Measurements from ENCODE around the gene OR6P1.

DNA sequence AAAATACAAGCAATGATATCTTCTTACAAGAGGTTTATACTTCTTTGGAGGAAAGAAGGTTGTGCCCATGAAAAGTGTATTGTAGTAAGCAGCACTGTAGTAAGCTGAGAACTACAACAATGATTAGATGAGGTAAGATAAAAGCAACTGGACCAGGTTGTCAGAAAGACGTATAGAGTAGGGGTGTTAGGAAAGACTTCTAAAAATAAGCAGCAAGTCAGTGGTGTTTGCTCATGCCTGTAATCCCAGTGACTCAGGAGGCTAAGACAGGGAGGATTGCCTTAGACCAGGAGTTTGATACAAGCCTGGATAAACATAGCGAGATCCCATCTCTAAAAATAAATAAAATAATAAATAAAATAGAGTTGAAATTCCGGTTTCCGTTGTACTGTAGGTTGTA is 13.6 kb upstream of the OR6P1 start:
- no peak for TF ChIP-seq EZH2 (IDR thresholded peaks at IDR 0.05; ENCODE audit: low read length, unreplicated experiment)
- TF ChIP-seq, protein P1, sequence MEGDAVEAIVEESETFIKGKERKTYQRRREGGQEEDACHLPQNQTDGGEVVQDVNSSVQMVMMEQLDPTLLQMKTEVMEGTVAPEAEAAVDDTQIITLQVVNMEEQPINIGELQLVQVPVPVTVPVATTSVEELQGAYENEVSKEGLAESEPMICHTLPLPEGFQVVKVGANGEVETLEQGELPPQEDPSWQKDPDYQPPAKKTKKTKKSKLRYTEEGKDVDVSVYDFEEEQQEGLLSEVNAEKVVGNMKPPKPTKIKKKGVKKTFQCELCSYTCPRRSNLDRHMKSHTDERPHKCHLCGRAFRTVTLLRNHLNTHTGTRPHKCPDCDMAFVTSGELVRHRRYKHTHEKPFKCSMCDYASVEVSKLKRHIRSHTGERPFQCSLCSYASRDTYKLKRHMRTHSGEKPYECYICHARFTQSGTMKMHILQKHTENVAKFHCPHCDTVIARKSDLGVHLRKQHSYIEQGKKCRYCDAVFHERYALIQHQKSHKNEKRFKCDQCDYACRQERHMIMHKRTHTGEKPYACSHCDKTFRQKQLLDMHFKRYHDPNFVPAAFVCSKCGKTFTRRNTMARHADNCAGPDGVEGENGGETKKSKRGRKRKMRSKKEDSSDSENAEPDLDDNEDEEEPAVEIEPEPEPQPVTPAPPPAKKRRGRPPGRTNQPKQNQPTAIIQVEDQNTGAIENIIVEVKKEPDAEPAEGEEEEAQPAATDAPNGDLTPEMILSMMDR (conservative IDR thresholded peaks at IDR 0.05; ENCODE audit: low read depth, low read length): no peak
- TF ChIP-seq EZH2phosphoT487 (IDR thresholded peaks at IDR 0.05; ENCODE audit: borderline replicate concordance, low read length): no peak

Data from PC-3 (cell line).